Lower leg skin (tissue), 3 donors: ENCODE measurements around the gene MAT2B.
"Not testable (repeated sequence)": the region's sequence is repeated elsewhere in the genome, so short reads cannot be mapped to it uniquely, and the experiment has no call there.

Experiments used
- CTCF ChIP-seq, 3 donors: fragments of 450-650 bp; IDR thresholded peaks; one replicate each; pipeline ENCODE4 v1.5.1; 2016; ENCODE audit warnings: antibody characterized with exemption in 3 of 3, mild to moderate bottlenecking in 3 of 3, moderate library complexity in 2 of 3
- POLR2A ChIP-seq, 2 donors: fragments of 450-650 bp; IDR thresholded peaks; one replicate each; pipeline ENCODE4 v1.6.1; 2016 to 2017; ENCODE audit warnings: antibody characterized with exemption in 2 of 2, mild to moderate bottlenecking in 1 of 2, moderate library complexity in 1 of 2

GRCh38 chr5:163536442-163536841 is 31.0 kb downstream of the MAT2B start:
- TF ChIP-seq CTCF, POLR2A (IDR thresholded peaks at IDR 0.05): not testable (repeated sequence)
